Activated CD4-positive, alpha-beta T cell treated with anti-CD3 and anti-CD28 coated beads, Interleukin-2, amount 50 U/mL, for 24 hours (primary cell): ENCODE measurements around the gene SLC10A3.
"Not testable (repeated sequence)": the region's sequence is repeated elsewhere in the genome, so short reads cannot be mapped to it uniquely, and the experiment has no call there.

Experiments used
- DNase-seq, 2 donors: peaks; one replicate each; pipeline ENCODE4 v3.0.0-alpha.2; 2020; ENCODE audit warnings: low read depth in 1 of 2, low spot score in 1 of 2

The SLC10A3 gene

GRCh38 chrX:154509455-154509854, 19.0 kb upstream of the SLC10A3 start:
- no peak for DNase-seq

GRCh38 chrX:154508384-154508745, 17.9 kb upstream of the SLC10A3 start:
- no peak for DNase-seq

- no peak for DNase-seq
These were observed 17.4 kb upstream of the SLC10A3 start for GRCh38 chrX:154507673-154508383.

GRCh38 chrX:154506483-154507332, 16.3 kb upstream of the SLC10A3 start:
- no peak for DNase-seq

GRCh38 chrX:154505734-154506133, 15.3 kb upstream of the SLC10A3 start:
- DNase-seq, result no peak

- DNase-seq, result no peak
These were observed 12.6 kb upstream of the SLC10A3 start for GRCh38 chrX:154502989-154503388.

GRCh38 chrX:154502098-154502497, 11.7 kb upstream of the SLC10A3 start:
- DNase-seq, result no peak

- DNase-seq, result not testable (repeated sequence)
These were observed 11.0 kb upstream of the SLC10A3 start for GRCh38 chrX:154501423-154501822.

GRCh38 chrX:154496591-154497137, 6.2 kb upstream of the SLC10A3 start:
- not testable (repeated sequence) for DNase-seq

- DNase-seq, result no peak
These were observed 5.1 kb upstream of the SLC10A3 start for GRCh38 chrX:154495472-154495922.

- DNase-seq, result no peak
These were observed 4.3 kb upstream of the SLC10A3 start for GRCh38 chrX:154494715-154495114.

GRCh38 chrX:154490021-154490413, 412 bp downstream of the SLC10A3 start:
- DNase-seq, result no peak

GRCh38 chrX:154489182-154489581, 1.2 kb downstream of the SLC10A3 start:
- no peak for DNase-seq

GRCh38 chrX:154488336-154489075, 1.9 kb downstream of the SLC10A3 start:
- no peak for DNase-seq

- DNase-seq, result no peak
These were observed 2.7 kb downstream of the SLC10A3 start for GRCh38 chrX:154487518-154488290.

- DNase-seq, result peak in 1 of 2 donors; percentile 3
These were observed 3.8 kb downstream of the SLC10A3 start, which contains the start of gene UBL4A for GRCh38 chrX:154486396-154487207. TSS of gene UBL4A (minus strand) at chrX:154486615. CDS start at chrX:154486584, 31 bp downstream.

GRCh38 chrX:154486052-154486395, 4.4 kb downstream of the SLC10A3 start:
- no peak for DNase-seq

GRCh38 chrX:154485150-154486051, 5.0 kb downstream of the SLC10A3 start:
- DNase-seq, result no peak
